HUES64 (cell line): ENCODE measurements around the gene SLC4A2.
A peak's percentile ranks its signal among the peaks of the same experiment; 100 is the strongest.

Source experiments
- H3K27ac ChIP-seq: 2 replicates; pipeline ENCODE4 v1.7.0; 2013; ENCODE audit warnings: low read depth, low read length, inconsistent platforms
- H3K27me3 ChIP-seq: 2 replicates; pipeline ENCODE4 v1.6.1; 2013; ENCODE audit warnings: mild to moderate bottlenecking, low read length; ENCODE audit not compliant: insufficient read depth
- H3K36me3 ChIP-seq: 2 replicates; pipeline ENCODE4 v1.6.1; 2013; ENCODE audit warnings: mild to moderate bottlenecking, low read length; ENCODE audit not compliant: insufficient read depth
- H3K4me1 ChIP-seq: 2 replicates; pipeline ENCODE4 v1.6.1; 2013; ENCODE audit warnings: mild to moderate bottlenecking, low read length, moderate library complexity; ENCODE audit not compliant: insufficient read depth
- H3K4me3 ChIP-seq: 2 replicates; pipeline ENCODE4 v1.5.1; 2013; ENCODE audit warnings: mild to moderate bottlenecking, low read length, moderate library complexity
- H3K9ac ChIP-seq: 2 replicates; pipeline ENCODE4 v1.6.1; 2013; ENCODE audit warnings: mild to moderate bottlenecking, low read depth, low read length
- H3K9me3 ChIP-seq: 2 replicates; pipeline ENCODE4 v1.6.1; 2013; ENCODE audit warnings: low read depth, low read length; ENCODE audit not compliant: insufficient read depth
- WGBS: fragments of 150-250, 120-280 bp; methylation state at CpG from one replicate; pipeline ENCODE4 v1.1.7; 2013; ENCODE audit warnings: missing lambda C conversion rate; 5-methylcytosine and 5-hydroxymethylcytosine counted together

Gene SLC4A2

DNA sequence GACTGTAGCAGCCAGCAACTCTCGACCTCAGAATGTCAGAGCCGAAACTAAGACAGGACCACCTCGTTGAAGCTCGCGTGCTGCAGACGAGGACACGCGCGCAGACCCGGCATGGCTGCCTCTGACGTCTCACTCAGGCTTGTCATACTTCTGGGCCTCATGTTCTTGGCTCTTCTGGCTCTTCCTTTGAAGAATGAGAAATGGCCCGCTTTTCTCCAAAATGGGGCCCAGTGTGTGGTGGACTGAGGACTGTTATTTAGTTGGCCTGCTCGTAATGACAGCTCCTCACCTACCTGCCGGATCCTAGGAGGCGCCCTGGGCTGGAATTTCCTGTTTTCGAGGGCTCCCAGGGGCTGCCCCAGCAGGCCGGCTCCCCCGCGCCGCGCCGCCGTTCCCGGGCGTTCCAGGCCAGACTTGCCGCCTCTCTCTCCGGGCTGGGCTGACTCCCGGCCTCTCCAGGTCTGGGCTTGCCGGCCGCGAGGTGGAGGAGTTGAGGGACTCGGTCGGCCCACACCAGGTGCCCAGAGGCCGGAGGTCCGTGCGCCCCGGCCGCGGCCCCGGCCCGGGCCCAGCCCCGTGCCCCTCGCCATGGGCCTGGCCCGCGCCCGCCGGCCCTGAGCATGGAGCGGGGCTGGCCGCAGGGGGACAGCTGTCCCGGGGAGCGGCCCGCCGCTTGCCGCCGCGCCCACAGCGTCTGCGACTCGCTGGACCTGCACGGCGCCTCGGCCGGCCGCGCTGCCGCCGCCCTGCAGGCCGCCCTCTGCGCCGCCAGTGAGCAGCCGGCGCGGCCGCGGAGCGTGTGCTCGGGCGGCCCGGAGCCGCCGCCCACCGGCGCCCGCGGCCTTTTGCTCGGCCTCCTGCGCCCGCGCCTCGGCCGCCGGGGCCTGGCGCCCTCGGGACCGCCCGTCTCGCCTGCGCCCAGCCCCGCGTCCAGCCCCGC is 55.0 kb downstream of the SLC4A2 start:
- H3K4me1 ChIP-seq, result peaks cover 17% of the 10 kb centered on the region
- H3K27ac ChIP-seq, result peak overlapping the region; percentile 51; the same call in 1 of the 2 replicates
- H3K27me3 ChIP-seq, result peaks cover 18% of the 10 kb centered on the region
- 8% methylated on average over 101 of the region's 101 CpGs for WGBS
- peak overlapping the region; percentile 42 for H3K4me3 ChIP-seq
- H3K36me3 ChIP-seq, result peaks cover 11% of the 10 kb centered on the region; the same call in 1 of the 2 replicates
- no peaks in the 10 kb centered on the region for H3K9me3 ChIP-seq
- peak overlapping the region; percentile 30; the same call in 1 of the 2 replicates for H3K9ac ChIP-seq

DNA sequence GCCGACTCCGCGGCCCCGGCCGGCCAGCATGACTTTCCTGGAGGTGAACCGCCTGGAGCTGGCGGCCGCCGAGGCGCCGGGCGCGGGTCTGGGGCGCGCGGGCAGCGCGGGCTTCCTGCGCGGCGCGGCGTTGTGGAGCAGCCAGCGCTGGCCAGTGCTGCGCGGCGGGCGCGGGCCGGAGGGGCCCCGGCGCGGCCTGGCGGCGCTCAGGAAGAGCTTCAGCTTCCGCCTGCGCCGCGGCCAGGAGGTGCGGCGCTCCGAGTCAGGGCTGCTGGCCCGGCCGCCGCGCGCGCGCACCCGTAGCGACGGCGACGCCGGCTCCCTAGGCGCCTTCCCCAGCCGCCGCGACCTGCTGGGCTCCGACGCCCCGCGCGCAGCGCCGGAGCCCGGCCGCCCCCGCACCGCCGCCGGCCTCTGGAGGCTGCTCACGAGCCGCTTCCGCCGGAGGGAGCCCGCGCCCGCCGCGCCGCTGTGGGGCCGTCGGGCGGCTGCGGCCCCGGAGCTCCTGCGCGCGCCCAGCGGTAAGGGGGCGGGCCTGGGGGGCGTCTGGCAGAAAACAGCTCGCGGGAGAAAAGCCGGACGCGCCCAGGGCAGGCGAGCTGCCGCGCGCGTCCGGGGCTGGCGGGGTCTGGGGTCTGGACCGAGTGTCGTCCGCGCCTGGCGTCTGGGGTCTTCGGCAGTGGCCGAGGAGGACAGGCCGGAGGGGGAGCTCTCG is 55.9 kb downstream of the SLC4A2 start:
- Histone ChIP-seq H3K9ac (peak overlapping the region; percentile 30), H3K4me1 (peaks cover 17% of the 10 kb centered on the region), H3K4me3 (peak overlapping the region; percentile 42), H3K9me3 (no peaks in the 10 kb centered on the region), H3K27ac (no peak overlapping the region), H3K27me3 (peaks cover 18% of the 10 kb centered on the region), H3K36me3 (peaks cover 18% of the 10 kb centered on the region; the same call in 1 of the 2 replicates)
- 2% methylated on average over 114 of the region's 114 CpGs for WGBS

DNA sequence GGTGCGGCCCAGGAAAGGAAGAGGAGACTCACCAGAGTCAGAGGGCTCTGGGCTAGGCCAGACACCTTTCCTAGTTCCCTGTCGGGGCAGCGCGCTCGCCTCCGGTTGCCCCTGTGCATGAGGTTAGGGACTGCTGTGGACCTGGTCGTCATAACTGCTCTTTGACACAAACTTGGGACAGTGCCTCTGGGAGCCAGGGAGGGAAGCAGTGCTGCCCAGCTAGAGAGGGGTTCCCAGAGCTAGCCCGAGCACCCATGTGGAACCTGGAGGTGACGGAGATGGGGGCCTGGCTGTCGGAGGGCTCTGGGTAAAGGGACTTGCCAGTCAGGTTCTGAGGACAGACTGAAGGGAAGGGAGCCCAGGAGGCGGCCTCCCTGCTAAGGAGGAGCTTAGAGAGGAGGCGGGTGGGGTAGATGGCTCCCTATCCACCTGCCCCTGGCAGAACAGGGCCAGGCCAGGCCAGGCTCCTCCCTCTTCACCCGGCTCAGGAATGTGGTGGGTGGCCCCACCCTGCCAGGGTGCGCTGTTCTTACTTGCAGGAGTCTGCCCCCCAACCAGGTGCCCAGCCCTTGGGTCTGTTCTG is 56.5 kb downstream of the SLC4A2 start:
- H3K4me3 ChIP-seq, result peak overlapping the region; percentile 42
- H3K36me3 ChIP-seq, result peaks cover 24% of the 10 kb centered on the region; the same call in 1 of the 2 replicates
- peaks cover 17% of the 10 kb centered on the region for H3K4me1 ChIP-seq
- WGBS, result 54% methylated on average over 14 of the region's 14 CpGs
- H3K9ac ChIP-seq, result no peak overlapping the region
- H3K27ac ChIP-seq, result no peak overlapping the region
- no peaks in the 10 kb centered on the region for H3K9me3 ChIP-seq
- peaks cover 18% of the 10 kb centered on the region for H3K27me3 ChIP-seq

DNA sequence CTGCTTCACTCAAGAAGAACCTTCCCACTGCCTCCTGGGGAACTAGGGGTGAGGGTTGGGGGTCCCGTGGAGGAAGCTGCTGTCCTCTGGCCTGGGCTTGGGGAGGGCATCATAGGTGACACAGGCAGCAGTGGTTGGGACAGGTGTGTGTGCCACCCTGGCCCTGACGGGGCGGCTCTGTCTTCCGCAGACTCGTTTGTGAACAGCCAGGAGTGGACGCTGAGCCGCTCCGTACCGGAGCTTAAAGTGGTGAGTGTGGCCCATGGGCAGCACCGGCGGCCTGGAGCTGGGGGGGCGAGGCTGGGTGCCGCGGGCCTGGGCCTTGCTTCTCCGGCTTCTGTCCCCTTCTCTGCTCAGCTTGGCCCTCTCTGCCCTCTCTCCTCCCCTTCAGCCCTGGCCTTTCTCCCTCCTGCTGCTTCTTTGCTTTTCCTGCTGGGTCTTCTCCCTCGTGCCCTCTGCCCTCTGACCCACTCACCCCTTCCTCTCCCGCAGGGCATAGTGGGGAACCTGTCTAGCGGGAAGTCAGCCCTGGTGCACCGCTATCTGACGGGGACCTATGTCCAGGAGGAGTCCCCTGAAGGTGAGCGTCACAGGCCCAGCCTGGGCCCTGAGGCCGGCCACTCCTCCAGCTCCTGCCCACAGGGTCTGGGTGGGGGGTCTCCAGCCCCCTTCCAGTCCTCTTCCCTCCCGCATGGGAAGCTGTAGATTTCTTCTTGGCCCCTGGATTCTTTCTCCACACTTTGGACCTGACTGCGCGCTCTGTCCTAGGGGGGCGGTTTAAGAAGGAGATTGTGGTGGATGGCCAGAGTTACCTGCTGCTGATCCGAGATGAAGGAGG is 57.4 kb downstream of the SLC4A2 start:
- Histone ChIP-seq H3K27me3 (peaks cover 18% of the 10 kb centered on the region), H3K27ac (no peak overlapping the region), H3K4me1 (peaks cover 17% of the 10 kb centered on the region), H3K9ac (no peak overlapping the region), H3K36me3 (peaks cover 27% of the 10 kb centered on the region; the same call in 1 of the 2 replicates), H3K4me3 (no peak overlapping the region), H3K9me3 (no peaks in the 10 kb centered on the region)
- 93% methylated on average over 27 of the region's 27 CpGs for WGBS

DNA sequence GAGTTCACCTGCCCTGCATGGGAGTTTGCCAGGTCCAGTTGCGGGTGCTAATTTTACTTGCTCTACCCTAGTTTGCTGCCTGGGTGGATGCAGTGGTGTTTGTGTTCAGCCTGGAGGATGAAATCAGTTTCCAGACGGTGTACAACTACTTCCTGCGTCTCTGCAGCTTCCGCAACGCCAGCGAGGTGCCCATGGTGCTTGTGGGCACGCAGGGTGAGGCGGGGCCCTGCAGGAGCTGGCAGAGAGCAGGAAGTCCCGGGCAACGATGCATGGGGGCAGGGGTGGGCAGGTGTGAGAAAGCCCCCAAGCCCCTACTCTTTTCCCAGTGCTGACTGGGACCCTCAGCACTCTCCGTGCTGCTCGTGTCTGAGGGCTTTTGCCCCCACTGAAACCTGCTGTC is 58.2 kb downstream of the SLC4A2 start:
- H3K27ac ChIP-seq, result no peak overlapping the region

DNA sequence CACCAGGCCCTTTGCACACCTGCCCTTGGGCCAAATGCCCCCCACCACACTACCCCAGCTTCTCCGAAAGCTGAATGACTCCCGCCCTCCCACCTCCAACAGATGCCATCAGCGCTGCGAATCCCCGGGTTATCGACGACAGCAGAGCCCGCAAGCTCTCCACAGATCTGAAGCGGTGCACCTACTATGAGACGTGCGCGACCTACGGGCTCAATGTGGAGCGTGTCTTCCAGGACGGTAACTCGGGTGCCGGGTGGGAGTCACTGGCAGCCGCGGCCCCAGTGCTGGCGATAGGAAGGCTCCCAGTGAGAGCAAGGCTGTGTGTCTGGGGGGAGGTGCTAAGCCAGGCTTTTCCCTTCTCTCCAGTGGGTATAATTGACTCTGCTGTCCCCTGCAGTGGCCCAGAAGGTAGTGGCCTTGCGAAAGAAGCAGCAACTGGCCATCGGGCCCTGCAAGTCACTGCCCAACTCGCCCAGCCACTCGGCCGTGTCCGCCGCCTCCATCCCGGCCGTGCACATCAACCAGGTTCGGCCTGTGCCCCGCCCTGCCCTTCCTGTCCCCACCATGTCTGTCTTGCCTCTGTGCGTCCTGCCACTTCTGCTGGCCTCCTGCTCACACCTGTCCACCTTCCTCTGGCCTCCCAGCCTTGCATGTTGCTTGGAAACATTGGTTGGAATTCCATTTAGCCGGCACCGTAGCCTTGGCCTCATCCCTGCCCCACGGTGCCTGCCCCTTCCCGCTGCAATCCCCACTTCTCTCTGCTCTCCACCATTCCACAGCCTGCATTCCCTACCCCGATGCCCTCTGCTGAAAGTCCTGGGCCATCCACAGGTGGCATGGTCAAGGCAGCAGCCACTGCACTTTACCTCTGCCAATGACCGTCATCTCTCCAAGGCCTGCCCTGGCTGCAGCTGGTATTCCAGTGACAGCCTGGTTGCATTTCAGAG is 59.0 kb downstream of the SLC4A2 start:
- Histone ChIP-seq H3K36me3 (peaks cover 27% of the 10 kb centered on the region; the same call in 1 of the 2 replicates), H3K27me3 (peaks cover 18% of the 10 kb centered on the region), H3K4me3 (no peak overlapping the region), H3K27ac (no peak overlapping the region), H3K4me1 (peaks cover 16% of the 10 kb centered on the region), H3K9me3 (no peaks in the 10 kb centered on the region), H3K9ac (no peak overlapping the region)
- WGBS, result 96% methylated on average over 38 of the region's 38 CpGs

More for the DNA sequence above, 58.2 kb downstream of the SLC4A2 start:
- Histone ChIP-seq H3K9me3 (no peaks in the 10 kb centered on the region), H3K27me3 (peaks cover 18% of the 10 kb centered on the region), H3K4me1 (peaks cover 17% of the 10 kb centered on the region), H3K4me3 (no peak overlapping the region), H3K9ac (no peak overlapping the region), H3K36me3 (peaks cover 27% of the 10 kb centered on the region; the same call in 1 of the 2 replicates)
- WGBS, result 94% methylated on average over 12 of the region's 12 CpGs

DNA sequence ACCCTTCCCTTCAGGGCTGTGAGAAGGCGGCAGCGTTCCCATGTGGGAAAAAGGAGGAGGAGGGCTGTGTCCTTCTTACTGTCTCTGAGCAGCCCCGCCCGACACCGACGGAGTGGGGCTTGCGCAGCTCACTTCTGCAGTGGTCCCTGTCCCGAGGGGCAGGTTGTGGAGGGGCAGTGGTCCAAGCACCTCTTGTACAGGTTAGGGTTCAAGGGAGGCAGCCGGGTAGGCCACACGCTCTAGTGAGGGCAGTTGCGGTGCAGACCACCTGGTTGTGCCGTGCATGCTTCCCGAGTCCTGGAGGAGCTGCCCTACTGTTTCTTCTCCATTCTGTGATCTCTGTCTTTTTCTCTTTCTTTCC is 59.6 kb downstream of the SLC4A2 start:
- H3K27ac ChIP-seq, result no peak overlapping the region
- peaks cover 9% of the 10 kb centered on the region for H3K4me1 ChIP-seq
- H3K9ac ChIP-seq, result no peak overlapping the region
- H3K9me3 ChIP-seq, result no peaks in the 10 kb centered on the region
- H3K36me3 ChIP-seq, result peaks cover 27% of the 10 kb centered on the region; the same call in 1 of the 2 replicates
- WGBS, result 94% methylated on average over 13 of the region's 13 CpGs
- no peak overlapping the region for H3K4me3 ChIP-seq
- H3K27me3 ChIP-seq, result peaks cover 13% of the 10 kb centered on the region

DNA sequence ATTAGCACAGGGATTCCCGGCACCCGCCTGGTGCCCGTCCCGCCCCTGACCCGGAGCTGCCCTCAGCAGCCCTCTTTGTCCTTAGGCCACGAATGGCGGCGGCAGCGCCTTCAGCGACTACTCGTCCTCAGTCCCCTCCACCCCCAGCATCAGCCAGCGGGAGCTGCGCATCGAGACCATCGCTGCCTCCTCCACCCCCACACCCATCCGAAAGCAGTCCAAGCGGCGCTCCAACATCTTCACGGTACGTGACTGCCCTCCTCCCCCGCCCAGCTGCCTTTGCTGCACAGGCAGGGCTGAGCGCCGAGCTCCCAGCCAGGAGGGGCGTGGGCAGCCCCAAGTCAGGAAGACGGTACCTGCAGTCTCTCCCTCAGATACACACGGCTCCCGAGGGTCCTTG is 60.5 kb downstream of the SLC4A2 start:
- H3K9me3 ChIP-seq, result no peaks in the 10 kb centered on the region
- no peak overlapping the region for H3K9ac ChIP-seq
- H3K36me3 ChIP-seq, result peaks cover 27% of the 10 kb centered on the region; the same call in 1 of the 2 replicates
- no peak overlapping the region for H3K27ac ChIP-seq
- WGBS, result 96% methylated on average over 27 of the region's 27 CpGs
- no peak overlapping the region for H3K4me3 ChIP-seq
- H3K27me3 ChIP-seq, result peaks cover 17% of the 10 kb centered on the region
- peaks cover 7% of the 10 kb centered on the region for H3K4me1 ChIP-seq

DNA sequence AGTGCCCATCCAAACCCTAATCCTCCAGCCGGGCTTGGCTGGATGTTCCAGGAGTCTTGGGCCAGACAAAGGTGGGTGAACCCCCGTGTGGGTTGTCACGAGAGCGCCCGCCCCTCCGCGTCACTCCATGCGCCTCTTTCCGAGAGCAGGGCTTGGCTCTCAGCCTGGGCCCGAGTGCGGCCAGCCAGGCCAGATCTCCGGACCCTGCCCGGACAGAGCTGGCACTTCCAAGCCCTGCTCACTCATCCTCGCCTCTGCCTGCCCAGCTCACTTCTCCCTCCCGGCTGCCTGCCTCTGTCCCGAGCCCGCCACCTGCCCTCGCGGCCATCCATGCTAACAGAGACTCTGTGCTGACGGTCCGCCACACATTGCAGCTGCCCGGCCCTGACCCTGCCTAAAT is 61.5 kb downstream of the SLC4A2 start:
- no peak overlapping the region for H3K9ac ChIP-seq
- H3K4me3 ChIP-seq, result no peak overlapping the region
- H3K9me3 ChIP-seq, result no peaks in the 10 kb centered on the region
- peaks cover 17% of the 10 kb centered on the region for H3K27me3 ChIP-seq
- H3K27ac ChIP-seq, result no peak overlapping the region
- peaks cover 8% of the 10 kb centered on the region for H3K4me1 ChIP-seq
- H3K36me3 ChIP-seq, result peaks cover 27% of the 10 kb centered on the region; the same call in 1 of the 2 replicates
- 95% methylated on average over 22 of the region's 22 CpGs for WGBS
